HG03432 (cell line): ENCODE measurements around the gene IP6K3.

Experiments used
- ATAC-seq: cut with Tn5 transposase; IDR thresholded peaks from one replicate; pipeline ENCODE4 v1.9.1; 2021; ENCODE audit warnings: mild to moderate bottlenecking, moderate library complexity; ENCODE audit not compliant: unreplicated experiment

Gene IP6K3

DNA sequence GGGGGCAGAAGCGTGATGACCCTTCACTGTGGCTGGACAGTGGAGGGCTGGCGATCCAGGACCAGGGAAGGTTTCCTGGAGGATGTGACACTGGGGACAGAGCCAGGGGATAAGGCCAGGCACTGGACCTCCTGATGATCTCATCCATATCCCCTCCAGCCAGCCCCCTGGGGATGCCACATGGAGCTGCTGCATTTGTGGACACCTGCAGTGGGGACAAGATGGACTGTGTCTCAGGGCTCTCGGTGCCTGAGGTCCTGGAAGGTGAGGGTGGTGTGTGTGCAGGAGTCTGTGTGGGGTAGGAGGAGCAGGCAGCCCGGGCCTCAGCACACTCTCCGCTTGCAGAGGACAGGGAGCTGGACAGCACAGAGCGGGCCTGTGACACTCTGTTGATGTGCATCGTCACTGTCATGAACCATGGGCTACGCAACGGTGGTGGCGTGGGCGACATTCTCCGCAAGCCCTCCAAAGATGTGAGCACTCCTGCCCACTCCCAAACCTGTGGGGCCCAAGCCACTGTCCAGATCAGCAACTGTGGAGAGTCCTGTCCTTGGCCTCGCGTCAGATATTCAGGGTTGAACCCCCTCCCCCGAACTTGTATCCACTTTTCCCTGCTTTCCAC is 55.1 kb downstream of the IP6K3 start:
- ATAC-seq, result no peak

DNA sequence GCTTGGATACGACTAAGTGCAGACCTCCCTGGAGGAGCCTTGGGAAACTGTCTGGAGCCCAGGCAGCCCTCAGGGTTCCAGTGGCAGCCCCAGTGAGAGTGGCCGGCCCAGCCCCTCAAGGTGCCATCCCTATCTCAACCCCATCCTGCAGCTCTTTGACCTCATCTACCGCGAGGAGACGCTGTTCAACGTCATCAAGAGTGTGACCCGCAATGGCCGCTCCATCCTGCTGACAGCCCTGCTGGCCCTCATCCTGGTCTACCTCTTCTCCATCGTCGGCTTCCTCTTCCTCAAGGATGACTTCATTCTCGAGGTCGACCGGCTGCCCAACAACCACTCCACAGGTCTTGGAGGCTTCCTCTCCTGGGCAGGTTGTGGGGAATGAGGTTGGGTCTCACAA is 55.9 kb downstream of the IP6K3 start:
- ATAC-seq, result no peak

DNA sequence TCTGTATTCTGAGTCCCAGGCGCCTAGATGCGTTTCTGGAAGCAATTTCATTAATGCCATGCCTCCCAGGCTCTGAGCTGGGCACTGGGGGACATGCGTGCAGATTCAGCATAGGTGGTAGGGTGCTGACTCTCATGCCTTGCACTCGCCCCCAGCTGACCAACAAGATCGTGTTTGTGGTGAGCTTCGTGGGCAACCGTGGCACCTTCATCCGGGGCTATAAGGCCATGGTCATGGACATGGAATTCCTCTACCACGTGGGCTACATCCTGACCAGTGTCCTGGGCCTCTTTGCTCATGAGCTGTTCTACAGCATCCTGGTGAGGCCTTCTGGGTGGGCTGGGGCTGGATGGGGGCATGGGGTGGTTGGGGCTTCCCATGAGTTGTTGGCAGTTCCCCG is 56.8 kb downstream of the IP6K3 start:
- no peak for ATAC-seq

DNA sequence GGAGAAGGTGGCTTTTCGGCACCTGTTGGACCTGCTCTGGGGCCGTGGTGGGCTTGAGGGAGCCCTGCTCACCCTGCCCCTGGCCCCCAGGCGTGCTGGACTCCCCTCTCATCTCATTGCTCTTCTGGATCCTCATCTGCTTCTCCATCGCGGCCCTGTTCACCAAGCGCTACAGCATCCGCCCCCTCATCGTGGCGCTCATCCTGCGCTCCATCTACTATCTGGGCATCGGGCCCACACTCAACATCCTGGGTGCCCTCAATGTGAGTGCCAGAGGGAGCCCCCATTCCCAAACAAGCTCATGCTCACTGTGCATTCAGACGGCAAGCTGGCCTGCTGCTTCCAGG is 57.6 kb downstream of the IP6K3 start:
- ATAC-seq, result no peak

DNA sequence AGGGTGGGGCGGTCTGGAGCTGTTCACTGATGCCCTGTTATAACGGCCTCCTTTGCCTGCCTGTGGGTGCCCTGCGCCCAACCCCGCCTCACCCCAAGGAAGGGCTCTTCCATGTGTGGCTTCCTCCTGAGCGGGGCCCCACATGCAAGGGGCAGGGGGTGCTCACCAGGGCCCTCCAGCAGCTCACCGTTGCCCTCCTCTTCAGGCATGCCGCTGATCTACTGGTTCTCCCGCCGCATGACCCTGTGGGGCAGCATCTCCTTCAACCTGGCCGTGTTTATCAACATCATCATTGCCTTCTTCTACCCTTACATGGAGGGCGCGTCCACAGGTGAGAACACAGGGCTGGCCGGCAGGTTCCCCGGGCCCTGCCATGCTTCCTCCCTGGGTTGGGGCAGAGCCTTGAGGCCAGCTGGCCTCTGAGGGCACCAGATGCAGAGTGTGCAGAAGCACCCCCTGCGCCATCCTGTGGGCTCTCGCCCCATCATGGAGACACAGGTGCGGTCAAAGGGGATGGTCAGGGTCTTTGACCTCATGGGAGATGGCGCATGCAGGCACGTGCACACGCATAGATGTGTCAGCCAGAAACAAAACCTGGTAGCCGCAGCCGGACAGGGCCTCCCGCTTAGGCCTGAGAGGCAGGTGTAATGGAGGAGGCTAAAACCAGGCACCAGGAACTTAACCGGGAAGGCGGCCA is 58.1 kb downstream of the IP6K3 start:
- ATAC-seq, result no peak

DNA sequence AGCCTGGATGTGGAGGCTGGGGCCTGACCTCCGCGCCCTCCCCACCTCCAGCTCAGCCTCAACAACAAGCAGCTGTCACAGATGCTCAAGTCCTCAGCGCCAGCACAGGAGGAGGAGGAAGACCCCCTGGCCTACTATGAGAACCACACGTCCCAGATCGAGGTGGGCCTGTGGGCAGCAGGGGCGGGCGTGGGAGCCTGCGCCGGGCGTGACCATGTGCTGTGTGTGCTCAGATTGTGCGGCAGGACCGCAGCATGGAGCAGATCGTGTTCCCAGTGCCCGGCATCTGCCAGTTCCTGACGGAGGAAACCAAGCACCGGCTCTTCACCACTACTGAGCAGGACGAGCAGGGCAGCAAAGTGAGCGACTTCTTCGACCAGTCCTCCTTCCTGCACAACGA is 58.7 kb downstream of the IP6K3 start:
- ATAC-seq, result no peak

DNA sequence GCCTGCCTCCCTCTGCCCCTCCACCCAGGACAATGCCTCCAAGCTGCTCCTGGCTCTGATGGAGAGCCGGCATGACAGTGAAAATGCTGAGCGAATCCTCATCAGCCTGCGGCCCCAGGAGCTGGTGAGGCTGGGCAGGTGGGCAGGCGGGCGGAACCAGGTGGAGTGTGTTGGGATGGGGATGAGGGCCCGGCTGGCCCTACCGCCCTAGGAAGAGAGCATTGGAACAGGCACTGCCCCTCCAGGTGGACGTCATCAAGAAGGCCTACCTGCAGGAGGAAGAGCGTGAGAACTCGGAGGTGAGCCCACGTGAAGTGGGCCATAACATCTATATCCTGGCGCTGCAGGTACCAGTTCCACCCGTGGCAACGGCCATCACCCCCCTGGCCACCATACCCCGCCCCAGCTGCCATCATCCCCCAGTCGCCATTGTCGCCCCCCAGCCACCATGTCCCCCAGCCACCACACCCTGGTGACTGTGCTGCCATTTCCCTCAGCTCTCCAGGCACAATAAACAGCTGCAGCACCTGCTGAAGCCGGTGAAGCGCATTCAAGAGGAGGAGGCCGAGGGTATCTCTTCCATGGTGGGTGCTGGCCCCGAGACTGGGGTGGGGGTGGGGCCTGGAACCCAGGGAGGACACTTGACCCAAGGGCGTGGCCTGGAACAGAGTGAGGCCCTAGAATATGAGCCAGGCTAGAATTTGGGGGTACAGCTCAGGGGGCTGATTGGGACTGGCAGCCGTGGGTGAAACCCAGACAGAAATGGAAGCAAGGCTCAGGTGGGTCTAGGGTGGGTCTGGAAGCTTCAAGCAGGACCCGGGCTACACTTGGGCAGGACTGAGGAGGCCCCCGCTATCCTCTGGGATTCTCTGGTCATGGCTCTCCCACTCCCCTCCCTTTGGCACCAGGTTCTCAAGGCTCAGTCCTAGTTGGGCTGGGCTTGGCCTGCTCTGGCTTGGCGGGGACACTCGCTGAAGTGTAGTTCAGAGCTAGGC is 59.4 kb downstream of the IP6K3 start:
- no peak for ATAC-seq

DNA sequence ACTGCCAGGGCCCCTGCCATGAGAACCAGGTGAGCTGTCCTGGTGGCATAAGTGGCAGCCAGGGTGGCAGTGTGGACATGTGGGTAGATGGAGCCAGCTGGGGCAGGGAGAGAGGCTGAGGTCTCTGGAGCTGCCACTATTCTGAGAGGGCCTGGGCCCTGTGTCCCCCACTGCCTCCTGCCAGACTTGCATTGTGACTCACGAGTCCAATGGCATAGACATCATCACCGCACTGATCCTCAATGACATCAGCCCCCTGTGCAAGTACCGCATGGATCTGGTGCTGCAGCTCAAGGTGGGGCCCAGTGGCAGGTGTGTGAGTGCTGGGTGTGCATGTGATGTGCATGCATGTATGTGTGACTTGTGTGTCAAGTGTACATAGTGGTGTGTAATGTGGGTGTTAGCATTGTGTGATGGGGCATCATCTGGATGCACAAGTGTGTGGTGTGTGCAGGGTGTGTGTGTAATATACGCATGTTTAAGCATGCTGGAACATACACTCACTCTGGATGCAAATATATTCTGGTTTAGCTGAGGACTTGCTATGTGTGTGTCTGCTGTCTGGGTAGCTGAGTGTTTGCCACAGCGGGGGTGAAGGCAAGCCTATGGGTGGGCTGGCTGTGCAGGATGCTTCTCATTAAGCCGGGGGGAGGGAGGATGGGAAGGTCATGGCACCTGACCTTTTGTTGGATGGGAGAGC is 60.3 kb downstream of the IP6K3 start:
- ATAC-seq, result no peak

DNA sequence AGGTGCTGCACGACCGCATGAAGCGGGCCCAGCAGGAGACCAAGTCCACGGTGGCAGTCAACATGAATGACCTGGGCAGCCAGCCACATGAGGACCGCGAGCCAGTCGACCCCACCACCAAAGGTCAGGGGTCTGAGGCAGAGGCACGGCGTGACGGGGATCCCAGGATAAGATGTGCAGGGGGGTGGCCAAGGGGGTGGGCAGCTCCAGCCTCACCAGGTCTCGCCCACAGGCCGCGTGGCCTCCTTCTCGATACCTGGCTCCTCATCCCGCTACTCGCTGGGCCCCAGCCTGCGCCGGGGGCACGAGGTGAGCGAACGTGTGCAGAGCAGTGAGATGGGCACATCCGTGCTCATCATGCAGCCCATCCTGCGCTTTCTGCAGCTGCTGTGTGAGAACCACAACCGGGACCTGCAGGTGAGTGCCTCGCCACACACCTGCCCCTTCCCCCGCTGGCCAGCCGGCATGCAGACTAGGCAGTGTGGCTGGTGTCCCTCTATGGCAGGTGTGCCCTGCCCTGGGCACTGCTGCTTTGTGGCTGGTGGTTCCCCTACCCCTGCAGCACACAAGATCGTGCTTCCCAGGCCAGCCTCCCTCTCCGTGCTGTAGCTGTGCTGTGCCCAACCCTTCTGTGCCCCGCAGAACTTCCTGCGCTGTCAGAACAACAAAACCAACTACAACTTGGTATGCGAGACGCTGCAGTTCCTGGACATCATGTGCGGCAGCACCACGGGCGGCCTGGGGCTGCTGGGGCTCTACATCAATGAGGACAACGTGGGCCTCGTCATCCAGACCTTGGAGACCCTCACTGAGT is 61.1 kb downstream of the IP6K3 start:
- no peak for ATAC-seq

DNA sequence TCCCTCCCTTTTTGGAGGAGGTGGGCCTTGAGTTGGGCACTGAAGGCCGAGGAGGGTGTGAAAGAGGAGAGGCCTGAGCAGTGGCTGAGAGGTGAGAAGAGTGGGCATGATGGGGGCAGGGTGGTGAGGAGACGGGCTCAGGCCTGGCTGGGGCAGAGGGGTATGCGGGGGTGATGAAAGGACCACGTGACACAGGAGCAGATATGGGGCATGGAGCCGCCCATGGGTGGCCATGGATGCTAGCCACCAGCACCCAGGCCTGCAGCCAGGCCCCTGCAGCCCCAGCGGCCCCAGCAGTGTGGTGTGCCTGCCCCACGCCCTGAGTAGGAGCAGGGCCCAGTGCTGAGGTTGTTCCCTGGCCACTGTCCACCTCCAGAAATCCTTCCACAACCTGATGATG is 61.7 kb downstream of the IP6K3 start:
- no peak for ATAC-seq

DNA sequence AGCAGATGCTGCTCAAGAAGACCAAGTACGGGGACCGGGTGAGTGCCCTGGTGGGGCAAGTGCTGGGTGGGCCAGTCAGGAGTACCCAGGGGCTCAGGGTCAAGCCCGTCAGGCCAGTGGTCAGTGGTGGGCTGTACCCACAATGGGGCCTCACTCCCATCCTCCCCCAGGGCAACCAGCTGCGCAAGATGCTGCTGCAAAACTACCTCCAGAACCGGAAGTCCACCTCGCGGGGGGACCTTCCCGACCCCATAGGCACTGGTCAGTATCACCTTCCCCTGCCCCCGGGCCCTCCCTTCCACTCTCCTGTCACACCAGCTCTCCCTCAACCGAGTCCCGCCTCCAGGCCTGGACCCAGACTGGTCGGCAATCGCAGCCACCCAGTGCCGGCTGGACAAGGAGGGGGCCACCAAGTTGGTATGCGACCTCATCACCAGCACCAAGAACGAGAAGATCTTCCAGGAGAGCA is 62.2 kb downstream of the IP6K3 start:
- no peak for ATAC-seq

DNA sequence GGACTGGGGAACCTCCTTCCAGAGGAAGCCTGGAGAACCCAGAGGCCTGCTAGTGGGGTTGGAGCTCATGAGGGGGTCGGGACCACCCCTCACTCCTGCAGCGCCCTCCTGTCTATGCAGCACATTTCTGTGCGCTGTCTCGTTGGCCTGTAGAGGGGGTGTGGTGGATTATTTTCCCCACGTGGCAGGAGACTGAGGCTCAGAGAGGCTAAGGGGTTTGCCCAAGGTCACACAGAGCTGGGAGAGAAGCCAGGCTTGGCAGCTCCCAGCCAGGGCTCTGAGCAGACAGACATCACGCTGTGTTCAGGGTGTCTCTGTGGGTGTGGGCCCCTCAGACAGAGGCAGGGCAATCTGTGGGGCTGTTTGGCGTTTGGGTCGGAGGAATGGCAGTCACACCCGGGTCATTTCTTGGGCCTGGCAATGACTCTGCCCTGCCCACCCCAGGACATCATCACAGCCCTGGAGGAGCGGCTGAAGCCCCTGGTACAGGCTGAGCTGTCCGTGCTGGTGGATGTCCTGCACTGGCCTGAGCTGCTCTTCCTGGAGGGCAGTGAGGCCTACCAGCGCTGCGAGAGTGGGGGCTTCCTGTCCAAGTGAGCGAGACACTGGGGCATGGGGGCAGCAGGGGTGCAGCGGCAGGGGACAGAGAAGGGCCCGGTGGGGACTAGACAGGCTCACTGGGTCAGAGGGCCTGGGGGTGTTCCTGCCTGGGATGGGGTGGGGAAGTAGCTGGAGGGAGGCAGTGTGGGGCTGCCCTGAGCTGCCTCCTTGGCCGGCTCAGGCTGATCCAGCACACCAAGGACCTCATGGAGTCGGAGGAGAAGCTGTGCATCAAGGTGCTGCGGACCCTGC is 62.9 kb downstream of the IP6K3 start:
- ATAC-seq, result no peak

DNA sequence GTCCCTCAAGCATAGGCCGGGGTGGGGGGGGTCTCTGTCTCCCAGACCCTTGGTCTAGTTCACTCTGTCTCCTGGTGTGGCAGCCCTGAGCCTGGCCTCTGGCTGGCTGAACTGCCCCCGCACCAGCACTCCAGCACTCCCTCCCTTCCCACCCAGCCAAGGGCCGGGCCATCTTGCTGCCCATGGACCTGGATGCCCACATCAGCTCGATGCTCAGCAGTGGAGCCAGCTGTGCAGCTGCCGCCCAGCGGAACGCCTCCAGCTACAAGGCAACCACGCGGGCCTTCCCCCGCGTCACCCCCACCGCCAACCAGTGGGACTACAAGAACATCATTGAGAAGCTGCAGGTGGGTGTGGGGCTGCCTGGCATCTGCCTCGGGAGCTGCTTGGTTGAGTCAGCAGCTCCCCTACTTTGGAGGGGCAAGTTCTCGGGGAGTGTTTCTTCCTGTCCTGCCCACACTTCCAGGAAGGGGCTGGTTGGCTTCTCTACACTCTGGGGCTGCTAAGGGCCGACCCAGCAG is 63.6 kb downstream of the IP6K3 start:
- no peak for ATAC-seq

DNA sequence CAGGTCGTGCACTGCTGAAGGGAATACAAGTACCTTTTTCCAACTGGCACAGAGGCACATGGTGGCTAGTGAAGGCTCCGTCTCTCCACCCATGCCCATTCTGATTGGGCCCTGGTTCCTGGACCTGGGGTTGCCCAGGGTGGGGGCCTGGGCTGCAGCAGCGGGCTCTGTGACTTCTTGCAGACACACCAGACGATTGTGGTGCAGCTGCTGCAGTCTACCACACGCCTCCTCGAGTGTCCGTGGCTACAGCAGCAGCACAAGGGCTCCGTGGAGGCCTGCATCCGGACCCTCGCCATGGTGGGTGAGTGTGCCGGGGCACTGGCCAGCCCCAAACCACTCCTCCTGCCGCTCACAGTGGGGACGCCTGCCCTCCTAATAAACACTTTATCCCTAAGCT is 64.4 kb downstream of the IP6K3 start:
- no peak for ATAC-seq

DNA sequence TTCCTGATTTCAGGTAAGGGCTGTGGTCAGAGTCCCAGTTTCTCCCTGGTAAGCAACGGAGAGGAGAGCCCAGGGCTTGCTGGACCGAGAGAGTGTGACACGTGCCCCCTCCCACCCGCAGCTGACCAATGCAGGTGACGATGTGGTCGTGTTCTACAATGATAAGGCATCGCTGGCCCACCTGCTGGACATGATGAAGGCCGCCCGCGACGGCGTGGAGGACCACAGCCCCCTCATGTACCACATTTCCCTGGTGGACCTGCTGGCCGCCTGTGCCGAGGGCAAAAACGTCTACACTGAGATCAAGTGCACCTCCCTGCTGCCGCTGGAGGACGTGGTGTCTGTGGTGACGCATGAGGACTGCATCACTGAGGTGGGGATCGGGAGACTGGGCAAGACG is 66.9 kb downstream of the IP6K3 start:
- ATAC-seq, result no peak

DNA sequence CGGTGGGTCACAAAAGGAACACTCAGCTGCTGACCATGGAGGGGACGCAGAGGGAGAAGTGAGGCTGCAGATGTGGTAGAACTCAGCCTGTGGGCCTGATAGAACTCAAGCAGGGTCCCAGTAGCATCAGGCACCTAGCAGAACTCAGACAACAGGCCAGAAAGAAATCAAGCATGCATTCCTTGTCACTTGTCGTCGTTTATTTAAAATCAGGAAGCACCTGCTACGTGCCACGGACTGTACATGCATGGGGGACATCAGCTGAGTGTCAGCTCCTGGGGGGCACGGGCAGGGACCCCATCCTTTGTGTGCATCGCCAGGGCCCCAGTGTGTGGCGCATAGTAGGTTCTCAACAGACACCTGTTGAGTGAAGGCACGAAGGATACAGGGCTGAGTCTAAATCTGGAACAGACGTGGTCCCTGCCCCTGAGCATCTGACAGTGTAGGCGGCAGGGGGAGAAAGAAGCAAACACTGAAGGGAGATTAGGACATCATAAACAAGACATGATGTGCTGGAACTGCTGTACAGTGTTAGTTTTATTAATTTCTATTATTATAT is 67.7 kb downstream of the IP6K3 start:
- ATAC-seq, result no peak

DNA sequence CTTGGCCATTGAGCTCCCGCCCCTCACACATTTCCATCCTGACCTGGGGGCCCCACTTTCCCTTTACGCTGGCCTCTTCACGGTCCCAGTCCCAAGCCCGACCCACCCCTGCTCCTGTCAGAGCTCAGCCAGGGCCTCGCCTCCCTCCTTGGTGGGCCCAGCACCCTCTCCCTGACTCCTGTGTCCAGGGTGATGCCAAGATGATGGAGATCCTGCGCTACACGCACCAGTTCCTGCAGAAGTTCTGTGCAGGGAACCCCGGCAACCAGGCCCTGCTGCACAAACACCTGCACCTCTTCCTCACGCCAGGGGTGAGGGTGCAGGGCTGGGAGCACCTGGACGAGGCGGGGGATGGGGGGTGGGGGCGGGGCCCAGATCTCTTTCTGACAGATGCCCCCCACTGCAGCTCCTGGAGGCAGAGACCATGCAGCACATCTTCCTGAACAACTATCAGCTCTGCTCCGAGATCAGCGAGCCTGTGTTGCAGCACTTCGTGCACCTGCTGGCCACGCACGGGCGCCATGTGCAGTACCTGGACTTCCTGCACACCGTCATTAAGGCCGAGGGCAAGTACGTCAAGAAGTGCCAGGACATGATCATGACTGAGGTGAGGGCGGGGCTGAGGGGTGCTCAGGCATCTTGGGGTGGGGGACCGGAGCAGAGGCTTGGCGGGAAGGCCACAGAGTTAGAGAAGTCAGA is 68.3 kb downstream of the IP6K3 start:
- ATAC-seq, result no peak

DNA sequence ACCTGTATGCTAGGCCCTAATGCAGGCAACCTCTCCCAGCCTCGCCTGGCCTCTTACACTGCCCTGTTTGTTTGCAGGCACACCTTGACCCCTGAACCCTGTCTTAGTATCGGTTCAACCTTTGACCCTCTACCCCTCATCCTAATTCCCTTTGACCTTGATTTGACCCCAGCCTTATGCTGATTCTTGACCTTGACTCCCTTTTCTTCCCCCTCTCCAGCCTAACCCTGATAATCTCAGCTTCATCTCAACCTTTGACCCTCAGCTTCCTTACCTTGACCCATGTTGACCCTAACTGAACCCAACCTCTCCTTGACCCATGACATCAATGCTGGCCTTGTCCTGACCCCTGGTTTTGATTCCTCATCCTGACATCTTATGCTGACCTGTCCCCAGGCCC is 69.0 kb downstream of the IP6K3 start:
- no peak for ATAC-seq
